DOHH2 (cell line): Measurements from ENCODE around the gene DYRK1A.

Experiments used
- H3F3A ChIP-seq: fragments of 200-600 bp; sonication (generic), shearing (Covaris generic); 2 replicates; pipeline ENCODE4 v1.6.0; 2016; ENCODE audit warnings: antibody characterized with exemption, mild to moderate bottlenecking; ENCODE audit not compliant: control insufficient read depth, insufficient read depth
- H3K27ac ChIP-seq: fragments of 200-600 bp; sonication (generic); 2 replicates; pipeline ENCODE4 v1.5.1; 2014; ENCODE audit warnings: low read depth, mild to moderate bottlenecking, low read length, moderate library complexity
- H3K27me3 ChIP-seq: fragments of 200-600 bp; sonication (generic); 2 replicates; pipeline ENCODE4 v1.6.1; 2014; ENCODE audit warnings: mild to moderate bottlenecking, low read length, mixed read lengths; ENCODE audit not compliant: control insufficient read depth
- H3K36me3 ChIP-seq: fragments of 200-600 bp; sonication (generic); 2 replicates; pipeline ENCODE4 v1.6.1; 2014; ENCODE audit warnings: mild to moderate bottlenecking, low read length, moderate library complexity, mixed read lengths; ENCODE audit not compliant: control insufficient read depth
- H3K4me1 ChIP-seq: fragments of 200-600 bp; sonication (generic); 2 replicates; pipeline ENCODE4 v1.6.1; 2014; ENCODE audit warnings: mild to moderate bottlenecking, low read length, mixed read lengths; ENCODE audit not compliant: control insufficient read depth
- H3K4me2 ChIP-seq: fragments of 200-600 bp; sonication (generic); 2 replicates; pipeline ENCODE4 v1.6.0; 2014; ENCODE audit warnings: mild to moderate bottlenecking, low read length, moderate library complexity
- H3K4me3 ChIP-seq: fragments of 200-600 bp; sonication (generic); 2 replicates; pipeline ENCODE4 v1.5.1; 2014; ENCODE audit warnings: mild to moderate bottlenecking, low read length, mixed read lengths
- H3K79me2 ChIP-seq: fragments of 200-600 bp; sonication (generic); 2 replicates; pipeline ENCODE4 v1.6.1; 2014; ENCODE audit warnings: mild to moderate bottlenecking, low read length, mixed read lengths; ENCODE audit not compliant: control insufficient read depth
- H3K9me2 ChIP-seq: fragments of 200-600 bp; sonication (generic); replicated peaks from 2 replicates; pipeline ENCODE4 v1.6.1; 2014; ENCODE audit warnings: mild to moderate bottlenecking, low read length, mixed read lengths; ENCODE audit not compliant: control insufficient read depth
- H3K9me3 ChIP-seq: fragments of 200-600 bp; sonication (generic); 2 replicates; pipeline ENCODE4 v1.6.1; 2014; ENCODE audit warnings: antibody characterized with exemption, low read length, mixed read lengths; ENCODE audit not compliant: control insufficient read depth, insufficient read depth
- H4K20me1 ChIP-seq: fragments of 200-600 bp; sonication (generic); 2 replicates; pipeline ENCODE4 v1.6.0; 2014; ENCODE audit warnings: low read depth, mild to moderate bottlenecking, antibody characterized with exemption, low read length, moderate library complexity; ENCODE audit not compliant: control insufficient read depth, insufficient read depth
- EZH2phosphoT487 ChIP-seq: fragments of 200-600 bp; sonication (generic); IDR thresholded peaks from 2 replicates; pipeline ENCODE4 v1.6.1; 2017; ENCODE audit warnings: borderline replicate concordance, mild to moderate bottlenecking, antibody characterized with exemption, low read length, moderate library complexity, mixed read lengths
- TF ChIP-seq, protein P1 (sequence below): fragments of 200-600 bp; sonication (generic); IDR thresholded peaks from one replicate; pipeline ENCODE4 v1.5.1; 2014; ENCODE audit warnings: antibody characterized with exemption, mild to moderate bottlenecking, low read depth, low read length; ENCODE audit not compliant: poor library complexity, severe bottlenecking

The DYRK1A gene

DNA sequence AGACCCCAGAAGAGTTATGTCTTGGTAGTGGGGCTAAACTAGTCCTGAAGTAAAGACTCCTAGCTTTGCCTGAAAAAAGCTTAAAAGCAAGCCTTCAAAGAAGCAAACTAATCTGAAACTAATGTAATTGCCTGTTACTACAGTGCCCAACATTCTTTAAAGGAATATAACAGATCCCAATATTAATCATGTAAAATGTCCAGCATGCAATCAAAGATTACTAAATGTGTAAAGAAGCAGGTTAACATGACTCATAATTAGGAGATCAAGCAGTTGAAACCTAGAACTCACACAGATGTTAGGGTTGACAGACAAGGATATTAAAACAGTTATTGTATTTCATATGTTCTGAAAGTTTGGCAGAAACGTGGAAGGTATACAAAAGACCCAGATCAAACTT lies 17.8 kb downstream of the DYRK1A start:
- no peak overlapping the region for H3K4me3 ChIP-seq
- peaks cover 44% of the 10 kb centered on the region for H4K20me1 ChIP-seq
- H3K9me3 ChIP-seq = no peaks in the 10 kb centered on the region
- no peaks in the 10 kb centered on the region for H3K27me3 ChIP-seq
- H3K27ac ChIP-seq = no peak overlapping the region
- TF ChIP-seq EZH2phosphoT487 = no peak
- TF ChIP-seq, protein P1, sequence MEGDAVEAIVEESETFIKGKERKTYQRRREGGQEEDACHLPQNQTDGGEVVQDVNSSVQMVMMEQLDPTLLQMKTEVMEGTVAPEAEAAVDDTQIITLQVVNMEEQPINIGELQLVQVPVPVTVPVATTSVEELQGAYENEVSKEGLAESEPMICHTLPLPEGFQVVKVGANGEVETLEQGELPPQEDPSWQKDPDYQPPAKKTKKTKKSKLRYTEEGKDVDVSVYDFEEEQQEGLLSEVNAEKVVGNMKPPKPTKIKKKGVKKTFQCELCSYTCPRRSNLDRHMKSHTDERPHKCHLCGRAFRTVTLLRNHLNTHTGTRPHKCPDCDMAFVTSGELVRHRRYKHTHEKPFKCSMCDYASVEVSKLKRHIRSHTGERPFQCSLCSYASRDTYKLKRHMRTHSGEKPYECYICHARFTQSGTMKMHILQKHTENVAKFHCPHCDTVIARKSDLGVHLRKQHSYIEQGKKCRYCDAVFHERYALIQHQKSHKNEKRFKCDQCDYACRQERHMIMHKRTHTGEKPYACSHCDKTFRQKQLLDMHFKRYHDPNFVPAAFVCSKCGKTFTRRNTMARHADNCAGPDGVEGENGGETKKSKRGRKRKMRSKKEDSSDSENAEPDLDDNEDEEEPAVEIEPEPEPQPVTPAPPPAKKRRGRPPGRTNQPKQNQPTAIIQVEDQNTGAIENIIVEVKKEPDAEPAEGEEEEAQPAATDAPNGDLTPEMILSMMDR = no peak
- no peaks in the 10 kb centered on the region for H3F3A ChIP-seq
- peaks cover 41% of the 10 kb centered on the region for H3K4me1 ChIP-seq
- H3K79me2 ChIP-seq = peaks cover 100% of the 10 kb centered on the region
- H3K4me2 ChIP-seq = no peak overlapping the region
- H3K9me2 ChIP-seq = no peaks in the 10 kb centered on the region
- H3K36me3 ChIP-seq = peaks cover 26% of the 10 kb centered on the region

DNA sequence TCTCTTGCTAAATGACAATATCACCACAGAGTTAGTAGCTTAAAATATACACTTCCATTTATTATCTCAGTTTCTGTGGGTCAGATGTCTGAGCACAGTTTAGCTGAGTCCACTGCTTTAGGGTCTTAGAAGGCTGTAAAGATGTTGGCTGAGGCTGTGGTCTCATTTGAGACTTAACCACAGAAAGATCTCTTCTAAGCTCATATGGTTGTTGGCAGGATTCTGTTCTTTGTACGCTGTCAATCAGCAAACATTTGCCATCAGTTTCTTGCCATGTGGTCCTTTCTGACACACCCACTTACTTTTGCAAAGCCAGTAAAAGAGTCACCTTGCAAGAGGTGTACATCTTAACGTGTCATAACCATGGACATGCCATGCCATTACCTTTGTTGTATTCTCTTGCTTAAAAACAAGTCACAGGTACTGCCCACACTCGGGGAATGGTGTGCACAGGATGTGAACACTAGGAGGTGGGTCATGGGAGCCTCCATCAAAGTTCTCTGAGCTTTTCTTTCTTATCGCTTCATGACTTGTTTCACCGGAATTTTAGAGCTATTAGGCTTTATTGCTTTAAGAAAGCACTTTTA lies 18.7 kb downstream of the DYRK1A start:
- peaks cover 30% of the 10 kb centered on the region for H3K36me3 ChIP-seq
- H3K79me2 ChIP-seq = peaks cover 100% of the 10 kb centered on the region
- H3K4me1 ChIP-seq = peaks cover 32% of the 10 kb centered on the region
- no peak overlapping the region for H3K4me3 ChIP-seq
- no peaks in the 10 kb centered on the region for H3K9me3 ChIP-seq
- no peaks in the 10 kb centered on the region for H3K27me3 ChIP-seq
- H4K20me1 ChIP-seq = peaks cover 44% of the 10 kb centered on the region
- no peaks in the 10 kb centered on the region for H3F3A ChIP-seq
- no peaks in the 10 kb centered on the region for H3K9me2 ChIP-seq
- no peak overlapping the region for H3K27ac ChIP-seq
- no peak overlapping the region for H3K4me2 ChIP-seq
- TF ChIP-seq EZH2phosphoT487 = no peak
- TF ChIP-seq, protein P1 = no peak

DNA sequence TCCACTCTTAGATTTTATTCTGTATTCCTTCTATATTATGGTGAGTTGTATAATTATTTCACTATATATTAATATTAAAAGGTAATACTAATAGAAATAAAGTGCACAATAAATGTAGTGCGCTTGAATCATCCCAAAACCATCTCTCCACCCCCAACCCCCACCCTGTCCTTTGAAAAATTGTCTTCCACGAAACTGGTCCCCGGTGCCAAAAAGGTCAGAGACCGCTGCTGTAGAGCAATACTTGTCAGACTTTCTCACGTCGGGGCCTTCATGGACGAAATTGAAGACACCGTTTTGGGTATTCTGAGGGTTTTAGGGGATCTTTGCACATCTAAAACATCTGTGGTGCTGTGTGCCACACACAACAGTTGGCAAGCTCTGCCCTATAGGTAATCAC lies 19.6 kb downstream of the DYRK1A start:
- H3K4me1 ChIP-seq = peaks cover 25% of the 10 kb centered on the region
- no peaks in the 10 kb centered on the region for H3K9me2 ChIP-seq
- H3K9me3 ChIP-seq = no peaks in the 10 kb centered on the region
- no peak for TF ChIP-seq EZH2phosphoT487
- TF ChIP-seq, protein P1 = no peak
- no peaks in the 10 kb centered on the region for H3F3A ChIP-seq
- no peaks in the 10 kb centered on the region for H3K27me3 ChIP-seq
- H3K4me3 ChIP-seq = no peak overlapping the region
- no peak overlapping the region for H3K4me2 ChIP-seq
- peaks cover 100% of the 10 kb centered on the region for H3K79me2 ChIP-seq
- H4K20me1 ChIP-seq = peaks cover 38% of the 10 kb centered on the region
- peaks cover 30% of the 10 kb centered on the region for H3K36me3 ChIP-seq
- H3K27ac ChIP-seq = no peak overlapping the region
